IMR-90 (cell line): ENCODE data around the gene ZNF512. TPM values are rescaled to one million over a fixed set of nuclear protein-coding genes. Genes with fewer than 3 reads are reported as not detected.

ENCODE experiments used
- ATAC-seq: fragments of 200-7000 bp; cut with Tn5 transposase; 2 replicates; pipeline ENCODE4 v1.9.1; 2020; ENCODE audit warnings: low read depth, mild to moderate bottlenecking, moderate library complexity
- BruUV-seq: library from RNA; stranded (reverse); fragments of 400-500 nt; replicated peaks from 2 replicates; lab custom pipeline; 2021; lab: Mats Ljungman, UMichigan
- CTCF ChIA-PET: fragments of 300-600 bp; formaldehyde crosslinking; extraction: SDS; loops from one replicate; lab custom pipeline; 2021; ENCODE audit warnings: antibody characterized with exemption; lab: Yijun Ruan, JAX
- POLR2A ChIA-PET: fragments of 300-600 bp; sonication (Branson Sonifier 250); formaldehyde crosslinking; loops from one replicate; lab custom pipeline; 2022; ENCODE audit warnings: antibody characterized with exemption; ENCODE audit not compliant: unreplicated experiment; lab: Charles Lee
- DNase-seq: peaks from one replicate; pipeline ENCODE4 v3.0.0; 2013
- H2AFZ ChIP-seq: replicated peaks from 2 replicates; pipeline ENCODE3; 2013; ENCODE audit warnings: low read length, mild to moderate bottlenecking; ENCODE audit not compliant: poor library complexity
- H2AK5ac ChIP-seq: 2 replicates; pipeline ENCODE4 v1.6.1; 2013; ENCODE audit warnings: low read depth, low read length, inconsistent platforms
- H2AK9ac ChIP-seq: replicated peaks from 2 replicates; pipeline ENCODE3; 2013; ENCODE audit warnings: mild to moderate bottlenecking, low read depth, low read length, moderate library complexity; ENCODE audit not compliant: poor library complexity
- H2BK120ac ChIP-seq: 2 replicates; pipeline ENCODE4 v1.6.1; 2013; ENCODE audit warnings: low read depth, low read length, inconsistent platforms
- H2BK15ac ChIP-seq: 3 replicates; pipeline ENCODE4 v1.6.1; 2013; ENCODE audit warnings: low read depth, low read length, inconsistent platforms
- H2BK20ac ChIP-seq: 2 replicates; pipeline ENCODE4 v1.6.1; 2013; ENCODE audit warnings: low read depth, mild to moderate bottlenecking, inconsistent platforms, low read length, moderate library complexity
- H2BK5ac ChIP-seq: 2 replicates; pipeline ENCODE4 v1.6.1; 2013; ENCODE audit warnings: mild to moderate bottlenecking, low read depth, low read length, inconsistent platforms; ENCODE audit not compliant: poor library complexity, severe bottlenecking
- H3K14ac ChIP-seq: replicated peaks from 2 replicates; pipeline ENCODE4 v1.6.1; 2013; ENCODE audit warnings: low read depth, low read length, inconsistent platforms
- H3K18ac ChIP-seq: 2 replicates; pipeline ENCODE4 v1.6.1; 2013; ENCODE audit warnings: low read depth, low read length, control low read depth
- H3K23ac ChIP-seq: 2 replicates; pipeline ENCODE4 v1.6.1; 2013; ENCODE audit warnings: low read depth, low read length, inconsistent platforms
- H3K27ac ChIP-seq: 2 replicates; pipeline ENCODE4 v1.5.1; 2013; ENCODE audit warnings: mild to moderate bottlenecking, control low read depth, low read length; ENCODE audit not compliant: insufficient read depth
- H3K27me3 ChIP-seq: 2 replicates; pipeline ENCODE4 v1.6.1; 2013; ENCODE audit warnings: low read length; ENCODE audit not compliant: control insufficient read depth, insufficient read depth
- H3K36me3 ChIP-seq: 2 replicates; pipeline ENCODE4 v1.6.1; 2013; ENCODE audit warnings: low read length, mixed read lengths; ENCODE audit not compliant: control insufficient read depth, insufficient read depth
- H3K4ac ChIP-seq: 2 replicates; pipeline ENCODE4 v1.6.1; 2013; ENCODE audit warnings: low read depth, low read length, inconsistent platforms
- H3K4me1 ChIP-seq: 2 replicates; pipeline ENCODE4 v1.6.1; 2013; ENCODE audit warnings: low read length, mixed read lengths; ENCODE audit not compliant: control insufficient read depth, insufficient read depth
- H3K4me2 ChIP-seq: 2 replicates; pipeline ENCODE4 v1.6.1; 2013; ENCODE audit warnings: low read depth, mild to moderate bottlenecking, control low read depth, low read length, moderate library complexity
- H3K4me3 ChIP-seq: 2 replicates; pipeline ENCODE4 v1.5.1; 2013; ENCODE audit warnings: low read depth, mild to moderate bottlenecking, control low read depth, low read length, moderate library complexity; ENCODE audit not compliant: insufficient read depth
- H3K56ac ChIP-seq: 2 replicates; pipeline ENCODE4 v1.6.1; 2013; ENCODE audit warnings: low read length, inconsistent platforms; ENCODE audit not compliant: insufficient read depth; ENCODE audit errors: extremely low read depth
- H3K79me1 ChIP-seq, 2 experiments: 2 replicates each; pipeline ENCODE4 v1.6.1; 2013; ENCODE audit warnings: low read length in 2 of 2, inconsistent platforms in 1 of 2, low read depth in 1 of 2
- H3K9ac ChIP-seq: 2 replicates; pipeline ENCODE4 v1.6.1; 2013; ENCODE audit warnings: low read depth, low read length, control low read depth
- H3K9me1 ChIP-seq: 2 replicates; pipeline ENCODE4 v1.6.1; 2013; ENCODE audit warnings: low read length, inconsistent platforms; ENCODE audit not compliant: insufficient read depth
- H3K9me3 ChIP-seq: 2 replicates; pipeline ENCODE4 v1.6.1; 2013; ENCODE audit warnings: low read length; ENCODE audit not compliant: control insufficient read depth, insufficient read depth
- H4K20me1 ChIP-seq: 2 replicates; pipeline ENCODE4 v1.6.1; 2013; ENCODE audit warnings: low read length, inconsistent platforms; ENCODE audit not compliant: insufficient read depth
- H4K5ac ChIP-seq: 2 replicates; pipeline ENCODE4 v1.6.1; 2013; ENCODE audit warnings: mild to moderate bottlenecking, low read depth, low read length, control low read depth
- H4K8ac ChIP-seq, 2 experiments: 2 replicates each; pipeline ENCODE4 v1.6.1; 2013; ENCODE audit warnings: low read depth in 2 of 2, low read length in 2 of 2, control low read depth in 1 of 2, inconsistent platforms in 1 of 2
- H4K91ac ChIP-seq: 2 replicates; pipeline ENCODE4 v1.6.1; 2013; ENCODE audit warnings: low read depth, low read length, inconsistent platforms; ENCODE audit not compliant: insufficient read depth
- BHLHE40 ChIP-seq: fragments of 150-350 bp; IDR thresholded peaks from 2 replicates; pipeline ENCODE4 v1.6.1; 2016; ENCODE audit warnings: mild to moderate bottlenecking, low read depth, low read length
- CHD1 ChIP-seq: IDR thresholded peaks from 2 replicates; pipeline ENCODE4 v1.6.1; 2012; ENCODE audit warnings: low read depth, low read length, improper control_type of control experiment
- CTCF ChIP-seq: conservative IDR thresholded peaks from 2 replicates; pipeline ENCODE4 v1.5.1; 2012; ENCODE audit warnings: mild to moderate bottlenecking, low read depth, low read length, improper control_type of control experiment
- FOS ChIP-seq: fragments of 150-350 bp; IDR thresholded peaks from 2 replicates; pipeline ENCODE4 v1.6.1; 2016; ENCODE audit warnings: low read depth, low read length
- MAFK ChIP-seq: IDR thresholded peaks from 2 replicates; pipeline ENCODE4 v1.6.1; 2012; ENCODE audit warnings: low read depth, low read length, improper control_type of control experiment
- MAZ ChIP-seq: IDR thresholded peaks from 2 replicates; pipeline ENCODE4 v1.6.1; 2012; ENCODE audit warnings: low read depth, mild to moderate bottlenecking, low read length, improper control_type of control experiment, moderate library complexity, borderline replicate concordance
- MXI1 ChIP-seq: IDR thresholded peaks from 2 replicates; pipeline ENCODE4 v1.6.1; 2012; ENCODE audit warnings: low read depth, mild to moderate bottlenecking, low read length, moderate library complexity, borderline replicate concordance
- POLR2A ChIP-seq: IDR thresholded peaks from 2 replicates; pipeline ENCODE4 v1.6.1; 2012; ENCODE audit warnings: mild to moderate bottlenecking, low read depth, low read length
- RAD21 ChIP-seq: IDR thresholded peaks from 2 replicates; pipeline ENCODE4 v1.6.1; 2012; ENCODE audit warnings: low read length, improper control_type of control experiment
- RCOR1 ChIP-seq: IDR thresholded peaks from 2 replicates; pipeline ENCODE4 v1.6.1; 2012; ENCODE audit warnings: mild to moderate bottlenecking, low read length, improper control_type of control experiment; ENCODE audit not compliant: insufficient replicate concordance
- SMC3 ChIP-seq: fragments of 150-350 bp; IDR thresholded peaks from 2 replicates; pipeline ENCODE4 v1.6.1; 2016; ENCODE audit warnings: low read depth, mild to moderate bottlenecking, antibody characterized with exemption, low read length, moderate library complexity
- USF2 ChIP-seq: fragments of 150-350 bp; IDR thresholded peaks from 2 replicates; pipeline ENCODE4 v1.6.1; 2017; ENCODE audit warnings: mild to moderate bottlenecking, antibody characterized with exemption, low read length, low read depth
- dilution Hi-C: fragments of 300-500 bp; cut with HindIII; formaldehyde crosslinking; loops from one replicate; pipeline ENCODE4 v1.14.3; 2018; ENCODE audit warnings: low sequenced_read_pairs; ENCODE audit not compliant: unreplicated experiment
- in situ Hi-C: fragments of 300-500 bp; cut with MboI; formaldehyde crosslinking; loops from 3 replicates; pipeline ENCODE4 v1.14.3; 2019; ENCODE audit warnings: low sequenced_read_pairs, inconsistent platforms, mixed read lengths
- intact Hi-C: fragments of 100-400 bp; cut with micrococcal nuclease; formaldehyde crosslinking; loops from 2 replicates; pipeline ENCODE4 v1.10.0; 2022
- polyA plus RNA-seq, 3 experiments: library from polyadenylated mRNA; depleted of rRNA; stranded (reverse); fragments of >200 nt; gene quantifications; 2 replicates each; pipeline ENCODE4 v1.2.3, GENCODE V29; 2012; ENCODE audit warnings: low replicate concordance in 1 of 3
- total RNA-seq: library from RNA; depleted of rRNA; stranded (reverse); fragments of >200 nt; gene quantifications from 2 replicates; pipeline ENCODE4 v1.2.3, GENCODE V29; 2012

Gene ZNF512
- total and polyA plus RNA-seq, 2 of the 4 experiments (the other 2 are of a cell fraction) = 25.8 to 56.5 TPM

DNA sequence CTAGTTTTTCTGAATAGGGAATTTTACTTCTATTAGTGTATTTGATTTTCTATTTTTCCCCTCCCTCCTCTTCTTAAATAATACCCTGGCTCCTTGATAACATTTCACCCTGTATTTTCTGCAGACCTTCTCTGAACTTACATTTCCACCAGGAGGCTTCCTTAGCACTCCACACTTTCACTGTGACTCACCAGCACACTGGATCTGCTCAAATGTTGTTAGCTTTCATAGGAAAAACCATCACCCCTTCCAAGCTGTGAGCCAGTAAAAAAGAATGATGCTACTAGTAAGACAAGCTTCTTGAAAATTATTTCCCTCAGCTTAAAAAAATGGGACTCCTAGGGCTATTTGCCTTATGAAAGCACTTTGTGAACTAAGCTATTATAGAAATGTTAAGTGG, 64.4 kb downstream of the ZNF512 start:
- ATAC-seq = peak; percentile 84
- Histone ChIP-seq H2BK15ac (no peak overlapping the region), H3K9me1 (0 out of 2 replicates have a peak, but pooled peaks cover 2% of the 10 kb centered on the region), H2AFZ (no peak overlapping the region), H3K9me3 (no peaks in the 10 kb centered on the region), H3K14ac (no peak overlapping the region), H4K91ac (no peak overlapping the region), H3K23ac (no peak overlapping the region), H4K20me1 (peaks cover 2% of the 10 kb centered on the region), H3K4me1 (no peaks in the 10 kb centered on the region), H4K8ac (no peak overlapping the region), H3K79me1 (peaks cover 3 to 4% of the 10 kb centered on the region in 2 experiments; a peak in 2 of 4 replicates), H3K27ac (no peak overlapping the region), H3K9ac (no peak overlapping the region), H3K18ac (no peak overlapping the region), H3K56ac (no peak overlapping the region), H3K4ac (no peak overlapping the region), H2AK5ac (no peak overlapping the region), H3K4me3 (no peak overlapping the region), H3K36me3 (peaks cover 28% of the 10 kb centered on the region), H2BK5ac (no peak overlapping the region), H2BK120ac (no peak overlapping the region), H3K4me2 (no peak overlapping the region), H3K27me3 (no peaks in the 10 kb centered on the region), H4K5ac (no peak overlapping the region), H2AK9ac (no peak overlapping the region), H2BK20ac (no peak overlapping the region)
- DNase-seq = peak; percentile 84
- intact Hi-C loops = no loop called here
- dilution Hi-C loops = no loop called here
- CTCF ChIA-PET = interaction anchor here (0.6 kb wide), 1 partner anchor 15 kb away, joined by 3 read pairs; no protein-coding TSS in a partner anchor
- in situ Hi-C loops = no loop called here
- BruUV-seq = no TSS peak
- TF ChIP-seq FOS (no peak), RCOR1 (no peak), MXI1 (no peak), CHD1 (no peak), BHLHE40 (no peak), POLR2A (no peak), CTCF (0 out of 2 replicates have a peak, but pooled peaks have one; percentile 8), SMC3 (peak; percentile 14; the same call in 1 of the 2 replicates), MAZ (no peak), USF2 (no peak), RAD21 (no peak), MAFK (no peak)
- POLR2A ChIA-PET = no interaction called here
